H9 (cell line): Measurements from ENCODE around the gene SIX5. TPM values are rescaled to one million over a fixed set of nuclear protein-coding genes. Genes with fewer than 3 reads are reported as not detected.

Experiments used
- DNase-seq: peaks from one replicate; pipeline ENCODE4 v3.0.0-alpha.2; 2017
- H2AFZ ChIP-seq: one replicate; pipeline ENCODE4 v1.6.1; 2013; ENCODE audit warnings: mild to moderate bottlenecking, low read length, control low read depth, moderate library complexity
- H2AK5ac ChIP-seq: 2 replicates; pipeline ENCODE4 v1.6.1; 2013; ENCODE audit warnings: low read length, control low read depth, mixed read lengths; ENCODE audit not compliant: insufficient read length
- H2BK120ac ChIP-seq: one replicate; pipeline ENCODE4 v1.6.1; 2013; ENCODE audit warnings: low read depth, mild to moderate bottlenecking, low read length, control low read depth, inconsistent platforms; ENCODE audit not compliant: poor library complexity, severe bottlenecking
- H2BK12ac ChIP-seq: 2 replicates; pipeline ENCODE4 v1.6.1; 2013; ENCODE audit warnings: low read length, control low read depth, mixed read lengths, low read depth; ENCODE audit not compliant: insufficient read length
- H2BK15ac ChIP-seq: 2 replicates; pipeline ENCODE4 v1.6.1; 2013; ENCODE audit warnings: low read depth, low read length, control low read depth
- H2BK20ac ChIP-seq: one replicate; pipeline ENCODE4 v1.6.1; 2013; ENCODE audit warnings: low read depth, mild to moderate bottlenecking, low read length, control low read depth, inconsistent platforms; ENCODE audit not compliant: poor library complexity, severe bottlenecking
- H2BK5ac ChIP-seq: 2 replicates; pipeline ENCODE4 v1.6.1; 2013; ENCODE audit warnings: low read length, control low read depth, mixed read lengths; ENCODE audit not compliant: insufficient read length
- H3K14ac ChIP-seq: 2 replicates; pipeline ENCODE4 v1.6.1; 2013; ENCODE audit warnings: low read length, control low read depth; ENCODE audit not compliant: insufficient read depth
- H3K18ac ChIP-seq: 2 replicates; pipeline ENCODE4 v1.6.1; 2013; ENCODE audit warnings: low read depth, mild to moderate bottlenecking, mixed read lengths, low read length, control low read depth; ENCODE audit not compliant: insufficient read length
- H3K23ac ChIP-seq: 2 replicates; pipeline ENCODE4 v1.6.1; 2013; ENCODE audit warnings: low read length, control low read depth, mixed read lengths, low read depth; ENCODE audit not compliant: insufficient read length
- H3K23me2 ChIP-seq: 2 replicates; pipeline ENCODE4 v1.6.1; 2013; ENCODE audit warnings: low read depth, mild to moderate bottlenecking, mixed read lengths, low read length, control low read depth; ENCODE audit not compliant: insufficient read length, poor library complexity, severe bottlenecking
- H3K27ac ChIP-seq: 2 replicates; pipeline ENCODE4 v1.5.1; 2013; ENCODE audit warnings: low read length, control low read depth, mixed read lengths, low read depth; ENCODE audit not compliant: insufficient read length
- H3K27me3 ChIP-seq: 2 replicates; pipeline ENCODE4 v1.6.1; 2013; ENCODE audit warnings: low read length, control low read depth, inconsistent platforms; ENCODE audit not compliant: insufficient read depth
- H3K4ac ChIP-seq: 2 replicates; pipeline ENCODE4 v1.6.1; 2013; ENCODE audit warnings: low read depth, mild to moderate bottlenecking, control low read depth, inconsistent platforms, low read length, moderate library complexity
- H3K4me1 ChIP-seq: 2 replicates; pipeline ENCODE4 v1.6.1; 2013; ENCODE audit warnings: low read length, control low read depth, inconsistent platforms; ENCODE audit not compliant: insufficient read depth
- H3K4me2 ChIP-seq: 2 replicates; pipeline ENCODE4 v1.6.1; 2013; ENCODE audit warnings: low read length, control low read depth, mixed read lengths; ENCODE audit not compliant: insufficient read length, insufficient read depth
- H3K56ac ChIP-seq: 2 replicates; pipeline ENCODE4 v1.6.1; 2013; ENCODE audit warnings: low read depth, mild to moderate bottlenecking, mixed read lengths, low read length, control low read depth; ENCODE audit not compliant: insufficient read length
- H3K79me1 ChIP-seq: 2 replicates; pipeline ENCODE4 v1.6.1; 2013; ENCODE audit warnings: low read depth, mild to moderate bottlenecking, moderate library complexity, low read length, control low read depth, inconsistent platforms; ENCODE audit not compliant: insufficient read depth, poor library complexity, severe bottlenecking
- H3K79me2 ChIP-seq: 2 replicates; pipeline ENCODE4 v1.6.1; 2013; ENCODE audit warnings: low read length, control low read depth, inconsistent platforms; ENCODE audit not compliant: insufficient read depth
- H3K9ac ChIP-seq: 2 replicates; pipeline ENCODE4 v1.6.1; 2013; ENCODE audit warnings: low read length, control low read depth, mixed read lengths; ENCODE audit not compliant: insufficient read length; ENCODE audit errors: extremely low read depth
- H3K9me3 ChIP-seq: one replicate; pipeline ENCODE4 v1.6.1; 2013; ENCODE audit warnings: low read depth, low read length, inconsistent platforms; ENCODE audit not compliant: control insufficient read depth
- H3T11ph ChIP-seq: one replicate; pipeline ENCODE4 v1.6.1; 2013; ENCODE audit warnings: mild to moderate bottlenecking, low read length, control low read depth, inconsistent platforms
- H4K20me1 ChIP-seq: one replicate; pipeline ENCODE4 v1.6.1; 2013; ENCODE audit not compliant: control insufficient read depth, insufficient read length, insufficient read depth
- H4K5ac ChIP-seq: 2 replicates; pipeline ENCODE4 v1.6.1; 2013; ENCODE audit warnings: low read depth, mild to moderate bottlenecking, mixed read lengths, low read length, control low read depth; ENCODE audit not compliant: insufficient read length
- H4K8ac ChIP-seq: replicated peaks from 2 replicates; pipeline ENCODE4 v1.6.1; 2013; ENCODE audit warnings: low read length, control low read depth, mixed read lengths, low read depth; ENCODE audit not compliant: insufficient read length
- H4K91ac ChIP-seq: 2 replicates; pipeline ENCODE4 v1.6.1; 2013; ENCODE audit warnings: low read depth, mild to moderate bottlenecking, moderate library complexity, mixed read lengths, low read length, control low read depth; ENCODE audit not compliant: insufficient read length
- H3K27ac Mint-ChIP-seq, 3 experiments: 2 replicates in 2 of 3; 3 replicates in 1 of 3; pipeline ENCODE4 v1.8.0; 2020 to 2021; ENCODE audit warnings: mixed read lengths in 3 of 3, mild to moderate bottlenecking in 1 of 3, moderate library complexity in 1 of 3
- H3K27me3 Mint-ChIP-seq: 2 replicates; pipeline ENCODE4 v1.8.0; 2021; ENCODE audit warnings: low read depth, mild to moderate bottlenecking, moderate library complexity, mixed read lengths
- H3K36me3 Mint-ChIP-seq, 3 experiments: 2 replicates in 2 of 3; 3 replicates in 1 of 3; pipeline ENCODE4 v1.8.0; 2020 to 2021; ENCODE audit warnings: low read depth in 3 of 3, mixed read lengths in 3 of 3; ENCODE audit not compliant: insufficient read depth in 1 of 3
- H3K4me1 Mint-ChIP-seq, 2 experiments: 2 replicates each; pipeline ENCODE4 v1.8.0; 2020; ENCODE audit warnings: mixed read lengths in 2 of 2
- H3K4me3 Mint-ChIP-seq, 2 experiments: 2 replicates in 1 of 2; 3 replicates in 1 of 2; pipeline ENCODE4 v1.8.0; 2020 to 2021; ENCODE audit warnings: mild to moderate bottlenecking in 2 of 2, mixed read lengths in 2 of 2, moderate library complexity in 1 of 2
- H3K9me3 Mint-ChIP-seq, 2 experiments: 2 replicates in 1 of 2; 3 replicates in 1 of 2; pipeline ENCODE4 v1.8.0; 2020; ENCODE audit warnings: mild to moderate bottlenecking in 2 of 2, mixed read lengths in 2 of 2, moderate library complexity in 1 of 2
- WGBS: extraction: QIAGEN DNeasy Blood & Tissue Kit; methylation state at CpG from one replicate; pipeline ENCODE4 v1.1.7; 2013; ENCODE audit warnings: missing lambda C conversion rate, low lambda C conversion rate, mixed read lengths; ENCODE audit not compliant: insufficient read length; ENCODE audit errors: extremely low coverage; 5-methylcytosine and 5-hydroxymethylcytosine counted together
- total RNA-seq: library from RNA; stranded (reverse); gene quantifications from 2 replicates; pipeline ENCODE4 v1.2.1, GENCODE V29; 2021
- TF ChIP-seq, protein P1 (sequence below): fragments of 200-600 bp; sonication (generic); conservative IDR thresholded peaks from 3 replicates; pipeline ENCODE4 v1.8.0; 2021; ENCODE audit warnings: antibody characterized with exemption, mild to moderate bottlenecking

SIX5 gene
- total RNA-seq, 1 experiment from 2014 or later: 41.7 TPM

DNA sequence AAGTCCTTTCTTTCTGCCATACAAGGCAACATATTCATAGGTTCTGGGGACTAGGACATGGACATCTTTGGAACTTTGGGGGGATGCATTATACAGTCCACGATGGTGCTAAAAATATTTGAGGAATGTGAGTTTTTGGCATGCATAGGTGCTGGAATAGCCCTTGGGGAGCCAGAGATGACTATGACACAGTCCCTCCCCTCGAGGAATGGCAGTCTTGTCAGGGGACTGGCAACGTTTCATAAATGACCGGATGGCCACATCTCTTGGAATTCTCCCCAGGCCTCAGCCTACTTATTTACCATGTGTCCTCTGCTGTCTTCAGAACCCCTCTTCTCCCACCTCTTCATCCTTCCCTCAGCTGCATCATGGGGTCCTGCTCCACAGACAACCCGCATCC lies 22.2 kb downstream of the SIX5 start:
- TF ChIP-seq, protein P1, sequence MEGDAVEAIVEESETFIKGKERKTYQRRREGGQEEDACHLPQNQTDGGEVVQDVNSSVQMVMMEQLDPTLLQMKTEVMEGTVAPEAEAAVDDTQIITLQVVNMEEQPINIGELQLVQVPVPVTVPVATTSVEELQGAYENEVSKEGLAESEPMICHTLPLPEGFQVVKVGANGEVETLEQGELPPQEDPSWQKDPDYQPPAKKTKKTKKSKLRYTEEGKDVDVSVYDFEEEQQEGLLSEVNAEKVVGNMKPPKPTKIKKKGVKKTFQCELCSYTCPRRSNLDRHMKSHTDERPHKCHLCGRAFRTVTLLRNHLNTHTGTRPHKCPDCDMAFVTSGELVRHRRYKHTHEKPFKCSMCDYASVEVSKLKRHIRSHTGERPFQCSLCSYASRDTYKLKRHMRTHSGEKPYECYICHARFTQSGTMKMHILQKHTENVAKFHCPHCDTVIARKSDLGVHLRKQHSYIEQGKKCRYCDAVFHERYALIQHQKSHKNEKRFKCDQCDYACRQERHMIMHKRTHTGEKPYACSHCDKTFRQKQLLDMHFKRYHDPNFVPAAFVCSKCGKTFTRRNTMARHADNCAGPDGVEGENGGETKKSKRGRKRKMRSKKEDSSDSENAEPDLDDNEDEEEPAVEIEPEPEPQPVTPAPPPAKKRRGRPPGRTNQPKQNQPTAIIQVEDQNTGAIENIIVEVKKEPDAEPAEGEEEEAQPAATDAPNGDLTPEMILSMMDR: no peak
- Histone ChIP-seq H4K8ac (no peak overlapping the region), H3T11ph (no peak overlapping the region), H3K14ac (no peak overlapping the region), H3K79me2 (no peaks in the 10 kb centered on the region), H3K4me1 (no peaks in the 10 kb centered on the region; the same call in 1 of the 2 replicates), H2BK20ac (no peak overlapping the region), H2BK15ac (no peak overlapping the region), H3K9ac (no peak overlapping the region), H3K27ac (no peak overlapping the region), H3K18ac (no peak overlapping the region), H3K9me3 (no peaks in the 10 kb centered on the region), H4K91ac (no peak overlapping the region), H3K23ac (no peak overlapping the region), H2AFZ (no peak overlapping the region), H3K4ac (no peak overlapping the region), H3K23me2 (no peaks in the 10 kb centered on the region), H2AK5ac (no peak overlapping the region), H3K27me3 (no peaks in the 10 kb centered on the region; the same call in 1 of the 2 replicates), H2BK120ac (no peak overlapping the region), H2BK5ac (no peak overlapping the region), H3K56ac (no peak overlapping the region), H4K20me1 (no peaks in the 10 kb centered on the region), H4K5ac (no peak overlapping the region), H3K79me1 (no peaks in the 10 kb centered on the region), H2BK12ac (no peak overlapping the region), H3K4me2 (no peak overlapping the region)
- H3K4me1 Mint-ChIP-seq: peaks cover 5 to 8% of the 10 kb centered on the region in 2 experiments
- H3K27ac Mint-ChIP-seq: no peak overlapping the region
- H3K36me3 Mint-ChIP-seq: no peaks in the 10 kb centered on the region
- DNase-seq: no peak
- H3K27me3 Mint-ChIP-seq: peaks cover 13% of the 10 kb centered on the region
- H3K4me3 Mint-ChIP-seq: no peak overlapping the region
- WGBS: no CpG with 5 or more reads among the region's 5 CpGs
- no peaks in the 10 kb centered on the region for H3K9me3 Mint-ChIP-seq
